ENCODE results near the gene KRT34.

KRT34 gene

GRCh38 chr17:41418116-41418860, 36.2 kb upstream of the KRT34 start:
- DNase-seq (ENCODE audit: insufficient read length, low spot score): no peak
- TF ChIP-seq POLR2A (IDR thresholded peaks at IDR 0.05; ENCODE audit: low read depth, low read length): no peak
- no peak for TF ChIP-seq POLR2AphosphoS5 (IDR thresholded peaks at IDR 0.05; ENCODE audit: low read depth, low read length)
- TF ChIP-seq PAX5 (IDR thresholded peaks at IDR 0.05; ENCODE audit: insufficient read depth, low read length, severe bottlenecking): no peak
- TF ChIP-seq POU2F2 (IDR thresholded peaks at IDR 0.05; ENCODE audit: low read depth, low read length): no peak
- no peak for TF ChIP-seq SPI1 (IDR thresholded peaks at IDR 0.05; ENCODE audit: low read depth, low read length)
- no peak for TF ChIP-seq TAF1 (IDR thresholded peaks at IDR 0.05; ENCODE audit: low read depth, low read length)
- no peak for FAIRE-seq

GRCh38 chr17:41417576-41418015, 35.5 kb upstream of the KRT34 start:
- TF ChIP-seq PAX5 (IDR thresholded peaks at IDR 0.05; ENCODE audit: insufficient read depth, low read length, severe bottlenecking) (no peak), POU2F2 (IDR thresholded peaks at IDR 0.05; ENCODE audit: low read depth, low read length) (no peak), SPI1 (IDR thresholded peaks at IDR 0.05; ENCODE audit: low read depth, low read length) (no peak), TAF1 (IDR thresholded peaks at IDR 0.05; ENCODE audit: low read depth, low read length) (no peak), POLR2AphosphoS5 (IDR thresholded peaks at IDR 0.05; ENCODE audit: low read depth, low read length) (no peak), POLR2A (IDR thresholded peaks at IDR 0.05; ENCODE audit: low read depth, low read length) (no peak)
- DNase-seq (ENCODE audit: insufficient read length, low spot score) (no peak), FAIRE-seq (no peak)

GRCh38 chr17:41417127-41417526, 35.0 kb upstream of the KRT34 start:
- FAIRE-seq: no peak
- DNase-seq (ENCODE audit: insufficient read length, low spot score): no peak
- TF ChIP-seq PAX5 (IDR thresholded peaks at IDR 0.05; ENCODE audit: insufficient read depth, low read length, severe bottlenecking) (no peak), SPI1 (IDR thresholded peaks at IDR 0.05; ENCODE audit: low read depth, low read length) (no peak), TAF1 (IDR thresholded peaks at IDR 0.05; ENCODE audit: low read depth, low read length) (no peak), POLR2AphosphoS5 (IDR thresholded peaks at IDR 0.05; ENCODE audit: low read depth, low read length) (no peak), POU2F2 (IDR thresholded peaks at IDR 0.05; ENCODE audit: low read depth, low read length) (no peak), POLR2A (IDR thresholded peaks at IDR 0.05; ENCODE audit: low read depth, low read length) (no peak)

- FAIRE-seq: no peak
- DNase-seq (ENCODE audit: insufficient read length, low spot score): no peak
- TF ChIP-seq TAF1 (IDR thresholded peaks at IDR 0.05; ENCODE audit: low read depth, low read length) (no peak), PAX5 (IDR thresholded peaks at IDR 0.05; ENCODE audit: insufficient read depth, low read length, severe bottlenecking) (no peak), SPI1 (IDR thresholded peaks at IDR 0.05; ENCODE audit: low read depth, low read length) (no peak), POU2F2 (IDR thresholded peaks at IDR 0.05; ENCODE audit: low read depth, low read length) (no peak), POLR2A (IDR thresholded peaks at IDR 0.05; ENCODE audit: low read depth, low read length) (no peak), POLR2AphosphoS5 (IDR thresholded peaks at IDR 0.05; ENCODE audit: low read depth, low read length) (no peak)
Observed at GRCh38 chr17:41416479-41416878, 34.4 kb upstream of the KRT34 start.

- FAIRE-seq (no peak), DNase-seq (ENCODE audit: insufficient read length, low spot score) (no peak)
- no peak for TF ChIP-seq SPI1 (IDR thresholded peaks at IDR 0.05; ENCODE audit: low read depth, low read length)
- TF ChIP-seq TAF1 (IDR thresholded peaks at IDR 0.05; ENCODE audit: low read depth, low read length): no peak
- no peak for TF ChIP-seq POLR2A (IDR thresholded peaks at IDR 0.05; ENCODE audit: low read depth, low read length)
- TF ChIP-seq PAX5 (IDR thresholded peaks at IDR 0.05; ENCODE audit: insufficient read depth, low read length, severe bottlenecking): no peak
- TF ChIP-seq POLR2AphosphoS5 (IDR thresholded peaks at IDR 0.05; ENCODE audit: low read depth, low read length): no peak
- TF ChIP-seq POU2F2 (IDR thresholded peaks at IDR 0.05; ENCODE audit: low read depth, low read length): no peak
Observed at GRCh38 chr17:41415833-41416335, 33.8 kb upstream of the KRT34 start.

GRCh38 chr17:41415411-41415810, 33.3 kb upstream of the KRT34 start:
- FAIRE-seq: no peak
- no peak for TF ChIP-seq TAF1 (IDR thresholded peaks at IDR 0.05; ENCODE audit: low read depth, low read length)
- TF ChIP-seq SPI1 (IDR thresholded peaks at IDR 0.05; ENCODE audit: low read depth, low read length): no peak
- TF ChIP-seq POU2F2 (IDR thresholded peaks at IDR 0.05; ENCODE audit: low read depth, low read length): no peak
- TF ChIP-seq POLR2A (IDR thresholded peaks at IDR 0.05; ENCODE audit: low read depth, low read length): no peak
- no peak for TF ChIP-seq POLR2AphosphoS5 (IDR thresholded peaks at IDR 0.05; ENCODE audit: low read depth, low read length)
- TF ChIP-seq PAX5 (IDR thresholded peaks at IDR 0.05; ENCODE audit: insufficient read depth, low read length, severe bottlenecking): no peak

GRCh38 chr17:41413982-41414381, 31.9 kb upstream of the KRT34 start:
- DNase-seq (ENCODE audit: insufficient read length, low spot score) (no peak), FAIRE-seq (no peak)
- no peak for TF ChIP-seq TAF1 (IDR thresholded peaks at IDR 0.05; ENCODE audit: low read depth, low read length)
- TF ChIP-seq PAX5 (IDR thresholded peaks at IDR 0.05; ENCODE audit: insufficient read depth, low read length, severe bottlenecking): no peak
- no peak for TF ChIP-seq POLR2AphosphoS5 (IDR thresholded peaks at IDR 0.05; ENCODE audit: low read depth, low read length)
- TF ChIP-seq POU2F2 (IDR thresholded peaks at IDR 0.05; ENCODE audit: low read depth, low read length): no peak
- TF ChIP-seq SPI1 (IDR thresholded peaks at IDR 0.05; ENCODE audit: low read depth, low read length): no peak
- TF ChIP-seq POLR2A (IDR thresholded peaks at IDR 0.05; ENCODE audit: low read depth, low read length): no peak

More at GRCh38 chr17:41415411-41415810, 33.3 kb upstream of the KRT34 start:
- no peak for DNase-seq (ENCODE audit: insufficient read length, low spot score)

GRCh38 chr17:41413353-41413957, 31.3 kb upstream of the KRT34 start:
- FAIRE-seq: no peak
- DNase-seq (ENCODE audit: insufficient read length, low spot score): no peak
- no peak for TF ChIP-seq PAX5 (IDR thresholded peaks at IDR 0.05; ENCODE audit: insufficient read depth, low read length, severe bottlenecking)
- no peak for TF ChIP-seq POLR2AphosphoS5 (IDR thresholded peaks at IDR 0.05; ENCODE audit: low read depth, low read length)
- no peak for TF ChIP-seq POU2F2 (IDR thresholded peaks at IDR 0.05; ENCODE audit: low read depth, low read length)
- no peak for TF ChIP-seq SPI1 (IDR thresholded peaks at IDR 0.05; ENCODE audit: low read depth, low read length)
- no peak for TF ChIP-seq TAF1 (IDR thresholded peaks at IDR 0.05; ENCODE audit: low read depth, low read length)
- no peak for TF ChIP-seq POLR2A (IDR thresholded peaks at IDR 0.05; ENCODE audit: low read depth, low read length)
